GM12892 (cell line): Measurements from ENCODE around the gene CCDC92B.

Experiments
- POLR2AphosphoS5 ChIP-seq: IDR thresholded peaks from 2 replicates; pipeline ENCODE4 v1.6.1; 2011; ENCODE audit warnings: low read depth, low read length, control low read depth
- TAF1 ChIP-seq: IDR thresholded peaks from 2 replicates; pipeline ENCODE4 v1.6.1; 2011; ENCODE audit warnings: low read depth, mild to moderate bottlenecking, control low read depth, low read length, borderline replicate concordance

DNA sequence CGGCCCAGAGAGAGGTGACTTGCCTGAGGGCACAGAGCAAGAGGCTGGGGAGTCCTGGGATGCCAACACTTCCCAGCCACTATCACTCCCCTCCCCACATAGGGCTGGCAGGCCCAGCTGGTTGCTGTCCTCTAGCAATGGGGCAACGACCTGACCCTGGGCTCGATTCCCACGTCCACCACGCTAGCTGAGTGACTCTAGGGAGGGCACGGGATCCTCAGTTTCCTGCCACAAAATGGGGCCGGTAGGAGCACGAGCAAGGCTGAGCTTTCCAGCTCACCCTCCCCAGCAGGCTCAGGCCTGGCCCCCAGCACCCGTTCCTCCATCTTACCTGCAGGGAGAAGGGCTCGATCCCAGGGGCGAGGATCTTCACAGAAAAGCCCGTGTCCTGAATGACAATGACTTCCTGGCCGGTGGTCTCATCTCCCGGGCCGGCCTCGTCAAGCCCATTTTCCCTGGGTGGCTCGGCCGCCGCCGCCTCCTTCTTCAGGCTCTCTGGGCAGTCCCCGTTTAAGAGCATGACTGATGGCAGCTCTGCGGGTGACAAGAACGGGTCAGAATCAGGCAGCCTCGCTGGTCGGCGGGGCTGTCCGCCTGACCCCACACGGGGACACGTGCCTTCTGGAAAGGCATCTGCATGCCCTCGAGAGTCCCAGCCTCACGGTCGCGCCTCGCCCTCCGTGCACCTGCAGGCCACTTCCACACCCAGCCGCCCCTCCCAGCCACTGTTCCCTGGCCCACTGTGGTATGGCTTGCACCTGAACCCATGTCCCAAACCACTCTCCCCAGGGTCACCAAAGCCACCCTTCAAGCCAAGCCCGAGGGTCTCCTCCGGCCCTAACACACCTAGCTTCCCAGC is 45.2 kb downstream of the CCDC92B start:
- no peak for TF ChIP-seq POLR2AphosphoS5
- TF ChIP-seq TAF1, result no peak
